SU-DHL-6 (cell line): Measurements from ENCODE around the gene INAFM1.
"Not testable (repeated sequence)": the region's sequence is repeated elsewhere in the genome, so short reads cannot be mapped to it uniquely, and the experiment has no call there.

ENCODE experiments used
- H2AFZ ChIP-seq: fragments of 200-600 bp; sonication (generic); 2 replicates; pipeline ENCODE4 v1.6.1; 2014; ENCODE audit warnings: low read depth, mild to moderate bottlenecking, moderate library complexity, mixed read lengths, antibody characterized with exemption, low read length; ENCODE audit not compliant: severe bottlenecking
- H3F3A ChIP-seq: fragments of 200-600 bp; shearing (Covaris generic); 2 replicates; pipeline ENCODE4 v1.6.0; 2016; ENCODE audit warnings: antibody characterized with exemption, mild to moderate bottlenecking; ENCODE audit not compliant: insufficient read depth
- H3K27ac ChIP-seq: fragments of 200-600 bp; sonication (generic); 2 replicates; pipeline ENCODE4 v1.5.1; 2016; ENCODE audit warnings: low read depth, mild to moderate bottlenecking, low read length, moderate library complexity, mixed read lengths
- H3K27me3 ChIP-seq: fragments of 200-600 bp; sonication (generic), shearing (Covaris generic); 2 replicates; pipeline ENCODE4 v1.6.0; 2014; ENCODE audit warnings: mild to moderate bottlenecking, low read length
- H3K36me3 ChIP-seq: fragments of 200-600 bp; sonication (generic); 2 replicates; pipeline ENCODE4 v1.6.1; 2014; ENCODE audit warnings: mild to moderate bottlenecking, low read length, mixed read lengths
- H3K4me2 ChIP-seq: fragments of 300-600, 200-600 bp; shearing (Covaris generic), sonication (generic); 2 replicates; pipeline ENCODE4 v1.6.0; 2014; ENCODE audit warnings: low read length, low read depth, mild to moderate bottlenecking; ENCODE audit not compliant: poor library complexity, severe bottlenecking
- H3K4me3 ChIP-seq: fragments of 200-600 bp; sonication (generic); 2 replicates; pipeline ENCODE4 v1.5.1; 2014; ENCODE audit warnings: antibody characterized with exemption, low read length, mild to moderate bottlenecking, mixed read lengths; ENCODE audit not compliant: insufficient read depth, poor library complexity, severe bottlenecking
- H3K79me2 ChIP-seq: fragments of 200-600 bp; sonication (generic); 2 replicates; pipeline ENCODE4 v1.6.1; 2014; ENCODE audit warnings: mild to moderate bottlenecking, low read length, moderate library complexity; ENCODE audit not compliant: insufficient read depth
- H3K9ac ChIP-seq: fragments of 200-600 bp; sonication (generic); 2 replicates; pipeline ENCODE4 v1.7.0; 2014; ENCODE audit warnings: mild to moderate bottlenecking, low read length
- H3K9me2 ChIP-seq: fragments of 200-600 bp; sonication (generic); replicated peaks from 2 replicates; pipeline ENCODE4 v1.6.1; 2014; ENCODE audit warnings: low read length; ENCODE audit not compliant: insufficient read depth
- H3K9me3 ChIP-seq: fragments of 200-600 bp; sonication (generic); 2 replicates; pipeline ENCODE4 v1.6.1; 2014; ENCODE audit warnings: low read length, mixed read lengths; ENCODE audit not compliant: insufficient read depth
- H4K20me1 ChIP-seq: fragments of 200-600 bp; sonication (generic); 2 replicates; pipeline ENCODE4 v1.6.1; 2014; ENCODE audit warnings: low read depth, mild to moderate bottlenecking, antibody characterized with exemption, low read length, moderate library complexity, mixed read lengths
- EZH2phosphoT487 ChIP-seq: fragments of 200-600 bp; sonication (generic), shearing (Covaris generic); conservative IDR thresholded peaks from 2 replicates; pipeline ENCODE4 v1.6.1; 2018; ENCODE audit warnings: mild to moderate bottlenecking, antibody characterized with exemption, low read length, moderate library complexity, mixed read lengths
- TF ChIP-seq, protein P1 (sequence below): fragments of 200-600 bp; sonication (generic); IDR thresholded peaks from one replicate; pipeline ENCODE4 v1.5.1; 2017; ENCODE audit warnings: antibody characterized with exemption, mild to moderate bottlenecking, low read length, moderate library complexity; ENCODE audit not compliant: insufficient read depth, poor library complexity, severe bottlenecking

The INAFM1 gene

DNA sequence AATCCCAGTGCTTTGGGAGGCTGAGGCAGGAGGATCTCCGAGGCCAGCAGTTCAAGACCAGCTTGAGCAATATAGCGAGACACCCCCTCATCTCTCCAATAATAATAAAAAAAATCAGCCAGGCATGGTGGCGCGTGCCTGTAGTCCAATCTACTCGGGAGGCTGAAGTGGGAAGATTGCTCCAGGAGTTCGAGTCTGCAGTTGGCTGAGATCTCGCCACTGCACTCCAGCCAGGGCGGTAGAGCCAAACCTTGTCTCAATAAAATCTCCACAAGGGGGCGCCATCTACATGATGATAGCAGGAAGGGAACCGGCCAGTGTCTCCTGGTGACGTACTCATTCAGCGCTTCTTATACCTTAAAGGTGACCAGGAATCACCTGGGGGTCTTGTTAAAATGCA, 21.4 kb downstream of the INAFM1 start:
- Histone ChIP-seq H2AFZ (no peak overlapping the region), H3F3A (no peaks in the 10 kb centered on the region), H3K9ac (no peak overlapping the region)

DNA sequence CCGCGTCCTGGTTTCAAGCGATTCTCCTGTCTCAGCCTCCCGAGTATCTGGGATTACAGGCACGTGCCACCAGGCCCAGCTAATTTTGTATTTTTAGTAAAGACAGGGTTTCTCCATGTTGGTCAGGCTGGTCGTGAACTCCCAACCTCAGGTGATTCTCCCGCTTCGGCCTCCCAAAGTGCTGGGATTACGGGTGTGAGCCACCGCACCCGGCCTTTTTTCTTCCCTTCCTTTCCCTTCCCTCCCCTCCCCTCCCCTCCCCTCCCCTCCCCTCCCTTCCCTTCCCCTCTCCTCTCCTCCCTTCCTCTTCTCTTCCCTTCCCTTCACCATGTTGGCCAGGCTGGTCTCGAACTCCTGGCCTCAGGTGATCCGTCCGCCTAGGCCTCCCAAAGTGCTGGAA, 26.2 kb downstream of the INAFM1 start:
- H3K79me2 ChIP-seq, H3K9ac ChIP-seq, H3K4me3 ChIP-seq, H3K4me2 ChIP-seq, H3K27me3 ChIP-seq, H2AFZ ChIP-seq, H3F3A ChIP-seq, H3K27ac ChIP-seq, H3K9me2 ChIP-seq, H3K36me3 ChIP-seq, H4K20me1 ChIP-seq, H3K9me3 ChIP-seq: not testable (repeated sequence)

More for the DNA sequence above, 21.4 kb downstream of the INAFM1 start:
- Histone ChIP-seq H3K27ac (no peak overlapping the region), H3K9me3 (no peaks in the 10 kb centered on the region), H3K27me3 (no peaks in the 10 kb centered on the region), H3K79me2 (no peaks in the 10 kb centered on the region), H3K36me3 (no peaks in the 10 kb centered on the region), H4K20me1 (no peaks in the 10 kb centered on the region), H3K4me2 (no peak overlapping the region), H3K9me2 (no peaks in the 10 kb centered on the region), H3K4me3 (no peak overlapping the region)
- TF ChIP-seq EZH2phosphoT487 = no peak
- TF ChIP-seq, protein P1, sequence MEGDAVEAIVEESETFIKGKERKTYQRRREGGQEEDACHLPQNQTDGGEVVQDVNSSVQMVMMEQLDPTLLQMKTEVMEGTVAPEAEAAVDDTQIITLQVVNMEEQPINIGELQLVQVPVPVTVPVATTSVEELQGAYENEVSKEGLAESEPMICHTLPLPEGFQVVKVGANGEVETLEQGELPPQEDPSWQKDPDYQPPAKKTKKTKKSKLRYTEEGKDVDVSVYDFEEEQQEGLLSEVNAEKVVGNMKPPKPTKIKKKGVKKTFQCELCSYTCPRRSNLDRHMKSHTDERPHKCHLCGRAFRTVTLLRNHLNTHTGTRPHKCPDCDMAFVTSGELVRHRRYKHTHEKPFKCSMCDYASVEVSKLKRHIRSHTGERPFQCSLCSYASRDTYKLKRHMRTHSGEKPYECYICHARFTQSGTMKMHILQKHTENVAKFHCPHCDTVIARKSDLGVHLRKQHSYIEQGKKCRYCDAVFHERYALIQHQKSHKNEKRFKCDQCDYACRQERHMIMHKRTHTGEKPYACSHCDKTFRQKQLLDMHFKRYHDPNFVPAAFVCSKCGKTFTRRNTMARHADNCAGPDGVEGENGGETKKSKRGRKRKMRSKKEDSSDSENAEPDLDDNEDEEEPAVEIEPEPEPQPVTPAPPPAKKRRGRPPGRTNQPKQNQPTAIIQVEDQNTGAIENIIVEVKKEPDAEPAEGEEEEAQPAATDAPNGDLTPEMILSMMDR = peak; percentile 40

DNA sequence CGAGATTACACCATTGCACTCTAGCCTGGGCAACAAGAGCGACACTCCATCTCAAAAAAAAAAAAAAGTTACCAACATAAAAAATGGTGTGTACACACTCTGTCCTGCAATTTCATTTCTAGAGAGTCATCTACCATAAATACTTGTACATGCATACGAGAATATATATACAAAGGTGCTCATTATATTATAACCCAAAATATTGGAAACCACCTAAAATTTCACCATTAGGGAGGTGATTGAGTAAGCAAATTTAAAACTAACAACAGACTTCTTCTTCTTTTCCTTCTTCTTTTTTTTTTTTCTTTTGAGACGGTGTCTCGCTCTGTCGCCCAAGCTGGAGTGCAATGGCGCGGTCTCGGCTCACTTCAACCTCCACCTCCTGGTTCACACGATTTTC, 27.6 kb downstream of the INAFM1 start:
- Histone ChIP-seq H3K4me2 (no peak overlapping the region), H4K20me1 (no peaks in the 10 kb centered on the region), H3K9me2 (no peaks in the 10 kb centered on the region), H3K4me3 (no peak overlapping the region), H3K27me3 (no peaks in the 10 kb centered on the region), H2AFZ (no peak overlapping the region), H3F3A (no peaks in the 10 kb centered on the region), H3K9ac (no peak overlapping the region), H3K36me3 (no peaks in the 10 kb centered on the region), H3K27ac (no peak overlapping the region), H3K79me2 (no peaks in the 10 kb centered on the region), H3K9me3 (no peaks in the 10 kb centered on the region)
- no peak for TF ChIP-seq EZH2phosphoT487
- TF ChIP-seq, protein P1 = no peak

DNA sequence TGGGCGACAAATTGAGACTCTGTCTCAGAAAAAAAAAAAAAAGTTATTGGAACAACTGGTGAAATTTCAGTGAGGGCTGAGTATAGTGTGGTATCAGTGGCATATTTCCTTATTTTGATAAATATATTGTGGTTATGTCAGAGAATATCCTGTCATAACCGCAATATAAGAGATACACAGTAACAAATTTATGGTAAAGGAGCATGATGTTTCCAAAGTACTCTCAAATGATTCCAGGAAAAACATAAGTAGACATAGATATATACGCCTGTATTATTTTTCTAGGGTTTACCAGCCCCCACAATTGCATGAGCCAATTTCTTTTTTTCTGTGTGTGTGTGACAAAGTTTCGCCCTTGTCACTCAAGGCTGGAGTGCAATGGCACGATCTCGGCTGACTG, 29.3 kb downstream of the INAFM1 start:
- Histone ChIP-seq H3K79me2 (no peaks in the 10 kb centered on the region), H3K9me3 (no peaks in the 10 kb centered on the region), H3K36me3 (no peaks in the 10 kb centered on the region), H3K4me3 (no peak overlapping the region), H3K9me2 (no peaks in the 10 kb centered on the region), H3F3A (no peaks in the 10 kb centered on the region), H3K9ac (no peak overlapping the region), H3K27me3 (no peaks in the 10 kb centered on the region), H3K4me2 (no peak overlapping the region), H4K20me1 (no peaks in the 10 kb centered on the region), H2AFZ (no peak overlapping the region), H3K27ac (no peak overlapping the region)
- no peak for TF ChIP-seq EZH2phosphoT487
- TF ChIP-seq, protein P1 = no peak
